Gastroesophageal sphincter (tissue), 4 donors: ENCODE data around the gene BCL2. TPM values are rescaled to one million over a fixed set of nuclear protein-coding genes. Genes with fewer than 3 reads are reported as not detected.

Experiments
- ATAC-seq: fragments of 150-250 bp; one replicate; pipeline ENCODE4 v1.9.1; 2016; ENCODE audit warnings: mild to moderate bottlenecking, moderate library complexity
- H3K27ac ChIP-seq, 4 donors: fragments of 200-600 bp; sonication (generic) in 3 of 4; 1 replicate in 3 of 4; 2 replicates in 1 of 4; pipeline ENCODE4 v1.5.1; 2016 to 2019
- H3K27me3 ChIP-seq: fragments of 200-600 bp; sonication (generic); one replicate; pipeline ENCODE4 v1.5.1; 2019
- H3K36me3 ChIP-seq, 2 donors: fragments of 200-600 bp; sonication (generic); one replicate each; pipeline ENCODE4 v1.5.1; 2019; ENCODE audit warnings: control low read depth in 1 of 2
- H3K4me1 ChIP-seq, 3 donors: fragments of 200-600 bp; sonication (generic); 1 replicate in 2 of 3; 2 replicates in 1 of 3; pipeline ENCODE4 v1.5.1; 2016 to 2019; ENCODE audit warnings: control low read depth in 2 of 3
- H3K4me3 ChIP-seq, 2 donors: fragments of 200-600 bp; sonication (generic); one replicate each; pipeline ENCODE4 v1.5.1; 2019; ENCODE audit warnings: mild to moderate bottlenecking in 1 of 2, moderate library complexity in 1 of 2
- H3K9me3 ChIP-seq, 3 donors: fragments of 200-600 bp; sonication (generic); one replicate each; pipeline ENCODE4 v1.5.1; 2017 to 2019; ENCODE audit warnings: control low read depth in 2 of 3
- CTCF ChIP-seq, 4 experiments: fragments of 200-600 bp in 2 of 4; fragments of 450-650 bp in 2 of 4; sonication (generic) in 1 of 4; IDR thresholded peaks; one replicate each; pipeline ENCODE4 v1.5.1; 2017 to 2019; ENCODE audit warnings: antibody characterized with exemption in 4 of 4, mild to moderate bottlenecking in 2 of 4, moderate library complexity in 2 of 4
- EP300 ChIP-seq: sonication (generic); formaldehyde crosslinking; IDR thresholded peaks from one replicate; pipeline ENCODE4 v1.6.1; 2017; ENCODE audit warnings: antibody characterized with exemption, mild to moderate bottlenecking
- POLR2A ChIP-seq, 2 donors: fragments of 450-650 bp; IDR thresholded peaks; one replicate each; pipeline ENCODE4 v1.6.1; 2017; ENCODE audit warnings: antibody characterized with exemption in 2 of 2, mild to moderate bottlenecking in 2 of 2, moderate library complexity in 1 of 2
- POLR2AphosphoS5 ChIP-seq: sonication (generic); formaldehyde crosslinking; IDR thresholded peaks from one replicate; pipeline ENCODE4 v1.6.1; 2017; ENCODE audit warnings: antibody characterized with exemption
- WGBS, 2 donors: methylation state at CpG; one replicate each; pipeline ENCODE4 v1.1.5; 2018; ENCODE audit warnings: low coverage in 1 of 2; 5-methylcytosine and 5-hydroxymethylcytosine counted together
- total RNA-seq, 4 donors: library from RNA; depleted of rRNA; stranded (reverse); fragments of >200 nt; gene quantifications; one replicate each; pipeline ENCODE4 v1.1.0, GENCODE V29; 2016

BCL2 gene
- total RNA-seq, 4 donors from 2014 or later: 31.2 to 41.7 (median 32.7) TPM

- Histone ChIP-seq H3K27me3 (no peaks in the 10 kb centered on the region), H3K4me3 (no peak overlapping the region), H3K27ac (no peak overlapping the region), H3K4me1 (peaks cover 0 to 13% (median 2%) of the 10 kb centered on the region in 3 donors), H3K36me3 (peaks cover 0 to 17% of the 10 kb centered on the region in 2 donors), H3K9me3 (no peaks in the 10 kb centered on the region)
- WGBS, 2 donors: 84 to 85% methylated on average over 7 to 8 of the region's 12 CpGs
- TF ChIP-seq POLR2A (IDR thresholded peaks at IDR 0.05) (no peak), CTCF (IDR thresholded peaks at IDR 0.05) (no peak), EP300 (no peak), POLR2AphosphoS5 (no peak)
- ATAC-seq: no peak
These were observed 193.2 kb downstream of the BCL2 start for GRCh38 chr18:63126134-63127069.

- H3K9me3 ChIP-seq: no peaks in the 10 kb centered on the region
- ATAC-seq: no peak
- WGBS, 2 donors: 34 to 36% methylated on average over 4 of the region's 4 CpGs
- no peaks in the 10 kb centered on the region for H3K36me3 ChIP-seq
- TF ChIP-seq POLR2A (IDR thresholded peaks at IDR 0.05) (no peak), POLR2AphosphoS5 (no peak), CTCF (IDR thresholded peaks at IDR 0.05) (no peak), EP300 (no peak)
- no peak overlapping the region for H3K27ac ChIP-seq
- H3K27me3 ChIP-seq: no peaks in the 10 kb centered on the region
- H3K4me1 ChIP-seq: peaks cover 0 to 17% (median 0%) of the 10 kb centered on the region in 3 donors
- H3K4me3 ChIP-seq: no peak overlapping the region
These were observed 198.9 kb downstream of the BCL2 start for GRCh38 chr18:63120620-63121019.

GRCh38 chr18:63119647-63120046 lies 199.9 kb downstream of the BCL2 start:
- H3K9me3 ChIP-seq: no peaks in the 10 kb centered on the region
- TF ChIP-seq POLR2AphosphoS5 (peak; percentile 13), CTCF (IDR thresholded peaks at IDR 0.05) (peak in 2 of 4 experiments; percentile 31 to 54), EP300 (no peak)
- no peaks in the 10 kb centered on the region for H3K27me3 ChIP-seq
- no peak overlapping the region for H3K27ac ChIP-seq
- H3K4me1 ChIP-seq: peaks cover 0 to 17% (median 0%) of the 10 kb centered on the region in 3 donors
- no peaks in the 10 kb centered on the region for H3K36me3 ChIP-seq
- WGBS, 2 donors: 21 to 46% methylated on average over 3 of the region's 3 CpGs
- no peak overlapping the region for H3K4me3 ChIP-seq
- ATAC-seq: peak; percentile 60

- H3K27me3 ChIP-seq: no peaks in the 10 kb centered on the region
- WGBS, 2 donors: 82 to 84% methylated on average over 3 to 5 of the region's 5 CpGs
- no peak overlapping the region for H3K4me3 ChIP-seq
- H3K36me3 ChIP-seq: no peaks in the 10 kb centered on the region
- ATAC-seq: no peak
- no peaks in the 10 kb centered on the region for H3K9me3 ChIP-seq
- H3K27ac ChIP-seq: no peak overlapping the region
- TF ChIP-seq POLR2A (IDR thresholded peaks at IDR 0.05): no peak
- H3K4me1 ChIP-seq: peaks cover 0 to 18% (median 9%) of the 10 kb centered on the region in 3 donors
These were observed 205.5 kb downstream of the BCL2 start for GRCh38 chr18:63113899-63114565.

- no peak overlapping the region for H3K27ac ChIP-seq
- no peak for ATAC-seq
- no peaks in the 10 kb centered on the region for H3K36me3 ChIP-seq
- H3K9me3 ChIP-seq: no peaks in the 10 kb centered on the region
- H3K4me3 ChIP-seq: no peak overlapping the region
- TF ChIP-seq EP300 (no peak), POLR2AphosphoS5 (no peak), POLR2A (IDR thresholded peaks at IDR 0.05) (no peak), CTCF (IDR thresholded peaks at IDR 0.05) (no peak)
- WGBS, 2 donors: 77 to 90% methylated on average over 5 of the region's 5 CpGs
- H3K27me3 ChIP-seq: no peaks in the 10 kb centered on the region
- peaks cover 0 to 18% (median 9%) of the 10 kb centered on the region in 3 donors for H3K4me1 ChIP-seq
These were observed 206.9 kb downstream of the BCL2 start for GRCh38 chr18:63112706-63113105.
